ENCODE data around the gene COLEC11. TPM values are rescaled to one million over a fixed set of nuclear protein-coding genes. Genes with fewer than 3 reads are reported as not detected.

The COLEC11 gene
- total RNA-seq, 5 donors from 2014 or later (not counting 1 experiment from before 2014, with no cell fraction given), result 0.35 to 1.8 TPM; not detected in 3

DNA sequence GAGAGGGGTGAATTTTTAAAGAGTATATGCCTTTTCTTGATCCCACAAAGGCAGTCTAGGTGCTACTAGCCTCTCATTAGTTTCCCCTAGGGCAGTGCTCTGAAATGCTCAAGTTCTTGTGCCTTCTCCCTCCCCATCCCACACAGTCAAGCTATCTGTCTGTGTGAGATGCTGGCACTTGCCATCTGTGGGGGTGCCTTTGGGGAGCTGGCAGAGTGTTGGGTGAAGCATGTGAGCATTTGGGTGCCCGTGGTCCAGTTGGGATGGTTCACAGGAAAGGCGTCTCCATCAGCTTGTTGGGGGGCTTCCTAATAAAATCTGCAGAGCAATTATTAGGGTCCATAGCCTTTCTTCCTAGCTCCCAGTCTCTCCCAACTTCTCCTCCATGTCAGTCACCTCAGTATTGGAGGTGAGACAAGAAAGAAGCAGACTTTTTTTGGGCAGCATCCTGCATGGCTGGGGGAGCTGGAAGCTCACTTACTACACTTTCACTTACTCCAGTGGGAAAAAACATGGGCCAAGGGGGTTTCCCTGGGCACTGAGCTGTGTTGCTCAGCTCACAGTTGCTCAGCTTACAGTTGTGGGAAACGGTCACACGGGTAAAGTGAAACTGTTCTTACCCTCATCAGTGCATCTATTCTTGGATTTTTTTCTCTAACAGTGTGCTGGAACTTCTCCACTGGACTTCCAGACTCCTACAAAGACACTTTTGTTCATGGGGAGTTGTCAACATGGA, 29.3 kb downstream of the COLEC11 start:
- peaks cover 19% of the 10 kb centered on the region for H3K36me3 Mint-ChIP-seq
- H3K36me3 ChIP-seq (ENCODE audit: control insufficient read depth in 2 of 2, extremely low read depth in 1 of 2, insufficient read depth in 1 of 2, low read length in 1 of 2), result no peaks in the 10 kb centered on the region
- no peak overlapping the region for H3K4me3 ChIP-seq (ENCODE audit: control insufficient read depth in 1 of 2, extremely low read depth in 1 of 2, low read length in 1 of 2)
- H3K27ac ChIP-seq (ENCODE audit: low read length), result no peak overlapping the region
- ATAC-seq (replicated peaks in 1 of 4) (no peak), DNase-seq (no peak)
- no peaks in the 10 kb centered on the region for H3K4me1 Mint-ChIP-seq
- H3K27me3 Mint-ChIP-seq, result peaks cover 0 to 7% of the 10 kb centered on the region in 2 donors
- peaks cover 0 to 21% of the 10 kb centered on the region in 2 experiments for H3K27me3 ChIP-seq (replicated peaks in 1 of 2; ENCODE audit: control insufficient read depth in 2 of 2, extremely low read depth in 1 of 2, insufficient read depth in 2 of 2, low read length in 1 of 2)
- H3K4me3 Mint-ChIP-seq, result no peak overlapping the region
- H3K9me3 Mint-ChIP-seq, result no peaks in the 10 kb centered on the region
- no peak overlapping the region for H3K27ac Mint-ChIP-seq
- POLR2A ChIA-PET, result no interaction called here
- H3K9me3 ChIP-seq, result no peaks in the 10 kb centered on the region
- no peaks in the 10 kb centered on the region for H3K4me1 ChIP-seq (ENCODE audit: control insufficient read depth in 1 of 2, extremely low read depth in 1 of 2, insufficient read depth in 2 of 2, low read length in 2 of 2)
- WGBS (ENCODE audit: insufficient coverage), result no CpG with 5 or more reads among the region's 4 CpGs
- CTCF ChIA-PET, result no interaction called here

DNA sequence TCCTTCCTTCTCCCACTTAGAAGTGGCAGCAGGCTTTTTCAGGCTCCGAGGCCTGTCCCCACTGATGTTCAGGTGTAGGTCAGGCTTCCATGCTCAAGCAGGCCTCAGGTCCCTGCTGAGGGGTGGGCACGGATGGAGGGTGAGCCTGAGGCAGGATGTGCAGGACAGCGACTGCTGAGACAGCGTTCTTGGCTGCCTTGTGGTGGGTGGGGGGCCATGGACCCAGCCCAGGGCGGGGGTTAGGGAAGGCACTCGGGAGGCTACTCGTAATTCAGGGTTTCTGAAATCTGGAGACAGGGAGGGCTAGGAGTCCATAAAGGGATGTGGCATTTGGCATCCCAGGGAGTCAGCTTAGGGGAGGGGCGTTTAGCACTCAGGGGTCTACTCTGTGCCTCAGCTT, 30.3 kb downstream of the COLEC11 start:
- ChIA-PET CTCF (no interaction called here), POLR2A (no interaction called here)
- ATAC-seq (replicated peaks in 1 of 4) (no peak), DNase-seq (peak in 2 of 35 experiments; percentile 7 to 11)
- no peaks in the 10 kb centered on the region for H3K9me3 ChIP-seq
- no peak overlapping the region for H3K27ac ChIP-seq (ENCODE audit: low read length)
- H3K4me3 Mint-ChIP-seq, result no peak overlapping the region
- 94% methylated on average over 6 of the region's 8 CpGs for WGBS (ENCODE audit: insufficient coverage)
- H3K27me3 ChIP-seq (replicated peaks in 1 of 2; ENCODE audit: control insufficient read depth in 2 of 2, extremely low read depth in 1 of 2, insufficient read depth in 2 of 2, low read length in 1 of 2), result peaks cover 0 to 21% of the 10 kb centered on the region in 2 experiments
- H3K36me3 Mint-ChIP-seq, result peaks cover 19% of the 10 kb centered on the region
- no peaks in the 10 kb centered on the region for H3K4me1 Mint-ChIP-seq
- no peak overlapping the region for H3K27ac Mint-ChIP-seq
- no peaks in the 10 kb centered on the region for H3K9me3 Mint-ChIP-seq
- H3K36me3 ChIP-seq (ENCODE audit: control insufficient read depth in 2 of 2, extremely low read depth in 1 of 2, insufficient read depth in 1 of 2, low read length in 1 of 2), result no peaks in the 10 kb centered on the region
- H3K27me3 Mint-ChIP-seq, result peaks cover 0 to 7% of the 10 kb centered on the region in 2 donors
- H3K4me1 ChIP-seq (ENCODE audit: control insufficient read depth in 1 of 2, extremely low read depth in 1 of 2, insufficient read depth in 2 of 2, low read length in 2 of 2), result no peaks in the 10 kb centered on the region
- no peak overlapping the region for H3K4me3 ChIP-seq (ENCODE audit: control insufficient read depth in 1 of 2, extremely low read depth in 1 of 2, low read length in 1 of 2)

DNA sequence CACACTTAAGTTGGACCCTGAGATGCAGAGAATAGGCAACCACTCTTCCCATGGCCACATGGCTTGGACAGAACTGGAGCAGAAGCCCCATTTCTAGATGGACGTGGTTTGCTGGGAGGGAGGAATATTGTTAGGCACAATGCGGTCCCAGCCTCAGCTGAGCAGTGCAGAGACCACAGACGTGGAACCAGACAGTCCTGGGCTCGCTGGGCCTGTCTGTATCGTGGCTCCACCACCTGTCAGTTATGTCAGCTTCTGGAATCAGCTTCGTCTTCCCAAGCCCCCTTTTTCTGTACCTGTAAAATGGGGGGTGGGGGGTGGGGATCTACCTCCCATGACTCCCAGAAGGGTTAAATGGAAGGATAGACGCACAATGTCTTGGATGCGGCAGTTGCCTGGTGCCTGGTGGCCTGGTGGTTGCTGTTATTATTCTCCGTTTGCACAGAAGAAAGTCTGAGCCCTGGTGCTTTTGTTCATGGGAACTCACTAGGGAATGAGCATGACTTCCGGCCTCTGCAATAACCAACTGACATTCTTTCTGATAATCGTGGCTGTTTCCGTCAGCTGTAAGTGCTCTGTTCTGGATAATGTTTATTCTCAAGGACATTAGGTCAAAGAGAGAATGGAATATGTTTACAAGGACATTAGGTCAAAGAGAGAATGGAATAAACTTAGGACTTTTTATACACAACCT, 31.4 kb downstream of the COLEC11 start:
- peaks cover 0 to 7% of the 10 kb centered on the region in 2 donors for H3K27me3 Mint-ChIP-seq
- WGBS (ENCODE audit: insufficient coverage), result 84% methylated on average over 7 of the region's 12 CpGs
- Histone ChIP-seq H3K27me3 (replicated peaks in 1 of 2; ENCODE audit: control insufficient read depth in 2 of 2, extremely low read depth in 1 of 2, insufficient read depth in 2 of 2, low read length in 1 of 2) (peaks cover 0 to 21% of the 10 kb centered on the region in 2 experiments), H3K4me1 (ENCODE audit: control insufficient read depth in 1 of 2, extremely low read depth in 1 of 2, insufficient read depth in 2 of 2, low read length in 2 of 2) (no peaks in the 10 kb centered on the region), H3K9me3 (no peaks in the 10 kb centered on the region), H3K36me3 (ENCODE audit: control insufficient read depth in 2 of 2, extremely low read depth in 1 of 2, insufficient read depth in 1 of 2, low read length in 1 of 2) (no peaks in the 10 kb centered on the region), H3K4me3 (ENCODE audit: control insufficient read depth in 1 of 2, extremely low read depth in 1 of 2, low read length in 1 of 2) (no peak overlapping the region), H3K27ac (ENCODE audit: low read length) (no peak overlapping the region)
- H3K27ac Mint-ChIP-seq, result no peak overlapping the region
- no peak for ATAC-seq (replicated peaks in 1 of 4)
- ChIA-PET CTCF (no interaction called here), POLR2A (no interaction called here)
- DNase-seq, result peak in 1 of 35 experiments; percentile 3
- peaks cover 19% of the 10 kb centered on the region for H3K36me3 Mint-ChIP-seq
- no peaks in the 10 kb centered on the region for H3K9me3 Mint-ChIP-seq
- no peak overlapping the region for H3K4me3 Mint-ChIP-seq
- H3K4me1 Mint-ChIP-seq, result no peaks in the 10 kb centered on the region

DNA sequence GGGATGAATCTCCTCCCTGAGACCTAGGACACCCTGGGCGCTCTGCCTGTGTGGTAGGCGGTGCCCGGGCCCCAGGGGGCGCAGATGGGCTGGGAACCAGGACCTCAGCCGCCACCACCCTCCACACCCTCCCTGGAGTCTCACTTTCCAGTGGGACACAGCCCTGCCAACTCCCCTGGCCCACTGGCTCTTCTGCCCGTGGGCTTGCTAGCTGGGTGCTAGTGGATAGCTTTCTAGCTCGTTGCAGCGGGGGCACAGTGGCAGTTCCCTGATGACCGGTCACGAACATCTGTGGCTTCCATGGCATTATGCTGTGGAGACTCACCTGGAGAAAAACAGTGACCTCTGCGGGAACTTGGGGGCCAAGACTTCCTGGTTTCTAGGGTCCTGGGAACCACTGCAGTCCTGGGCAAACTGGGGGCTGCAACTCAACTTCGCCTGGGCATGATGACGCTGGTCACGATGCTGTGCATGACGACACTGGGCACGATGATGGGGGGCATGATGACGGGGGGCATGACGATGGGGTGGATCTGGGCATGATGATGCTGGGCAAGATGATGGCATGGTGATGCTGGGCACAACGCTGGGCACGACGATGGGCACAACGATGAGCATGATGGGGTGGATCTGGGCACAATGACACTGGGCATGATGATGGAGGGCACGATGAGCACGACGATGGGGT, 32.0 kb downstream of the COLEC11 start:
- H3K36me3 ChIP-seq (ENCODE audit: control insufficient read depth in 2 of 2, extremely low read depth in 1 of 2, insufficient read depth in 1 of 2, low read length in 1 of 2), result no peaks in the 10 kb centered on the region
- no peaks in the 10 kb centered on the region for H3K4me1 ChIP-seq (ENCODE audit: control insufficient read depth in 1 of 2, extremely low read depth in 1 of 2, insufficient read depth in 2 of 2, low read length in 2 of 2)
- Mint-ChIP-seq H3K9me3 (no peaks in the 10 kb centered on the region), H3K4me3 (no peak overlapping the region), H3K27me3 (peaks cover 0 to 7% of the 10 kb centered on the region in 2 donors), H3K36me3 (peaks cover 19% of the 10 kb centered on the region), H3K27ac (no peak overlapping the region), H3K4me1 (no peaks in the 10 kb centered on the region)
- DNase-seq (peak in 2 of 35 experiments; percentile 3 to 4), ATAC-seq (replicated peaks in 1 of 4) (no peak)
- ChIA-PET POLR2A (no interaction called here), CTCF (no interaction called here)
- no peak overlapping the region for H3K27ac ChIP-seq (ENCODE audit: low read length)
- H3K9me3 ChIP-seq, result no peaks in the 10 kb centered on the region
- 89% methylated on average over 25 of the region's 25 CpGs for WGBS (ENCODE audit: insufficient coverage)
- H3K27me3 ChIP-seq (replicated peaks in 1 of 2; ENCODE audit: control insufficient read depth in 2 of 2, extremely low read depth in 1 of 2, insufficient read depth in 2 of 2, low read length in 1 of 2), result peaks cover 0 to 21% of the 10 kb centered on the region in 2 experiments
- no peak overlapping the region for H3K4me3 ChIP-seq (ENCODE audit: control insufficient read depth in 1 of 2, extremely low read depth in 1 of 2, low read length in 1 of 2)

DNA sequence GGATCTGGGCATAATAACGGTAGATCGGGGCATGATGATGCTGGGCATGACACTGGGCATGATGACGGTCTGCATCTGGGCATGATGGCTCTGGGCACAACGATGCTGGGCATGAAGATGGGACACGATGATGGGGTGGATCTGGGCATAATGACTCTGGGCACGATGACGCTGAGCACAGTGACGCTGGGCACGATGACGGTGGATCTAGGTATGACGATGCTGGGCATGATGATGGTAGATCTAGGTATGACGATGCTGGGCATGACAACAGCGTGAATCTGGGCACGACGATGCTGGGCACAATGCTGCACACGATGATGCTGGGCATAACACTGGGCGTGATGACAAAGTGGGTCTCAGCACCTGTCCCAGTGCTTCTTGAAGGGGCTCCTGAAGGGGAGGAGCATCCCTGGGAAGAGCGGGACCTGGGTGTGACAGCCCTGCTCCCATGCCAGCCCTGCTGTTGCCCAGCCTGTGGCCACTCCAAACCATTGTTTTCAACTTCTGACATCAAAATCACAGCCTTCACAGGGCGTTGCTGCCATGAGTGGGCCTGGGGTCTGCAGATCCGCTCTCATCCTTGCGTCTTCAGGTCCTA, 32.7 kb downstream of the COLEC11 start:
- Mint-ChIP-seq H3K36me3 (peaks cover 14% of the 10 kb centered on the region), H3K4me3 (no peak overlapping the region), H3K27me3 (peaks cover 0 to 7% of the 10 kb centered on the region in 2 donors), H3K27ac (no peak overlapping the region), H3K4me1 (no peaks in the 10 kb centered on the region), H3K9me3 (no peaks in the 10 kb centered on the region)
- H3K4me3 ChIP-seq (ENCODE audit: control insufficient read depth in 1 of 2, extremely low read depth in 1 of 2, low read length in 1 of 2), result no peak overlapping the region
- no peak overlapping the region for H3K27ac ChIP-seq (ENCODE audit: low read length)
- peak in 1 of 35 experiments; percentile 17 for DNase-seq
- ChIA-PET CTCF (no interaction called here), POLR2A (no interaction called here)
- no peak for ATAC-seq (replicated peaks in 1 of 4)
- no peaks in the 10 kb centered on the region for H3K4me1 ChIP-seq (ENCODE audit: control insufficient read depth in 1 of 2, extremely low read depth in 1 of 2, insufficient read depth in 2 of 2, low read length in 2 of 2)
- H3K36me3 ChIP-seq (ENCODE audit: control insufficient read depth in 2 of 2, extremely low read depth in 1 of 2, insufficient read depth in 1 of 2, low read length in 1 of 2), result no peaks in the 10 kb centered on the region
- peaks cover 0 to 21% of the 10 kb centered on the region in 2 experiments for H3K27me3 ChIP-seq (replicated peaks in 1 of 2; ENCODE audit: control insufficient read depth in 2 of 2, extremely low read depth in 1 of 2, insufficient read depth in 2 of 2, low read length in 1 of 2)
- H3K9me3 ChIP-seq, result no peaks in the 10 kb centered on the region
- 90% methylated on average over 20 of the region's 21 CpGs for WGBS (ENCODE audit: insufficient coverage)

DNA sequence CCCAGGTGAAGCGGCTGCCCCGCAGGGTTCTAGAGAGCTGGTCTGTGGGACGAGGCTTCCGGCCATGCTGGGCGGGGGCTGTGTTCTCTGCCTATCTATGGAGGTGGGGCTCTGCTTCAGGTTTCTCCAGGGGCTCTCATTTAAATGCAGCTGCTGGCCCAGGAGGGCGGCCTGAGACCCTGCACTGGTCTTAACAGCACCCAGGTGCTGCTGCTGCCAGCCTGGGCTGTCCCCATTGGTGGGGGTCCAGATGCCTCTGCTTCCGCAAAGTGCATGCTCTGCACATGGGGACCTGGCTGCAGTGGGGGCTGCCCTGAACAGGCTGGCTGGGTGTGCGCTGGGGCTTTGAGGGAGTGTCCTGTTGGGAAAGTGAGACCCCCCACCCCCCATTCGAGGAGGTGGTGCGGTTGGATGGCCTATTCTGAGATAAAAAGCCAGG, 33.3 kb downstream of the COLEC11 start:
- Histone ChIP-seq H3K27me3 (replicated peaks in 1 of 2; ENCODE audit: control insufficient read depth in 2 of 2, extremely low read depth in 1 of 2, insufficient read depth in 2 of 2, low read length in 1 of 2) (peaks cover 0 to 21% of the 10 kb centered on the region in 2 experiments), H3K36me3 (ENCODE audit: control insufficient read depth in 2 of 2, extremely low read depth in 1 of 2, insufficient read depth in 1 of 2, low read length in 1 of 2) (no peaks in the 10 kb centered on the region), H3K4me1 (ENCODE audit: control insufficient read depth in 1 of 2, extremely low read depth in 1 of 2, insufficient read depth in 2 of 2, low read length in 2 of 2) (no peaks in the 10 kb centered on the region), H3K27ac (ENCODE audit: low read length) (no peak overlapping the region), H3K9me3 (no peaks in the 10 kb centered on the region), H3K4me3 (ENCODE audit: control insufficient read depth in 1 of 2, extremely low read depth in 1 of 2, low read length in 1 of 2) (no peak overlapping the region)
- H3K36me3 Mint-ChIP-seq, result peaks cover 14% of the 10 kb centered on the region
- H3K4me1 Mint-ChIP-seq, result no peaks in the 10 kb centered on the region
- ChIA-PET CTCF (no interaction called here), POLR2A (no interaction called here)
- peaks cover 0 to 7% of the 10 kb centered on the region in 2 donors for H3K27me3 Mint-ChIP-seq
- ATAC-seq (replicated peaks in 1 of 4), result no peak
- peak in 2 of 35 experiments; percentile 2 to 16 for DNase-seq
- WGBS (ENCODE audit: insufficient coverage), result 86% methylated on average over 3 of the region's 10 CpGs
- no peak overlapping the region for H3K27ac Mint-ChIP-seq
- H3K9me3 Mint-ChIP-seq, result no peaks in the 10 kb centered on the region
- H3K4me3 Mint-ChIP-seq, result no peak overlapping the region

Data from T-cell (primary cell).